Vagina (tissue), 2 donors: Measurements from ENCODE around the gene DDIT3. TPM values are rescaled to one million over a fixed set of nuclear protein-coding genes. Genes with fewer than 3 reads are reported as not detected.

ENCODE experiments used
- DNase-seq, 2 donors: peaks; one replicate each; pipeline ENCODE4 v3.0.0-alpha.2; 2017; ENCODE audit errors: extremely low spot score in 2 of 2
- H3K27ac ChIP-seq: fragments of 200-600 bp; sonication (generic); one replicate; pipeline ENCODE4 v1.5.1; 2019
- H3K27me3 ChIP-seq: fragments of 200-600 bp; sonication (generic); one replicate; pipeline ENCODE4 v1.5.1; 2019
- H3K36me3 ChIP-seq, 2 donors: fragments of 200-600 bp; sonication (generic); one replicate each; pipeline ENCODE4 v1.5.1; 2017 to 2019
- H3K4me1 ChIP-seq: fragments of 200-600 bp; sonication (generic); one replicate; pipeline ENCODE4 v1.5.1; 2019
- H3K4me3 ChIP-seq, 2 donors: fragments of 200-600 bp; sonication (generic); 1 replicate in 1 of 2; 2 replicates in 1 of 2; pipeline ENCODE4 v1.5.1; 2016 to 2019
- H3K9me3 ChIP-seq: fragments of 200-600 bp; sonication (generic); one replicate; pipeline ENCODE4 v1.5.1; 2019
- POLR2A ChIP-seq, 2 donors: fragments of 450-650 bp; IDR thresholded peaks; one replicate each; pipeline ENCODE4 v1.6.1; 2017; ENCODE audit warnings: antibody characterized with exemption in 2 of 2, mild to moderate bottlenecking in 2 of 2, moderate library complexity in 2 of 2
- POLR2AphosphoS5 ChIP-seq, 2 donors: sonication (generic); formaldehyde crosslinking; IDR thresholded peaks; one replicate each; pipeline ENCODE4 v1.9.0; 2017; ENCODE audit warnings: antibody characterized with exemption in 2 of 2, mild to moderate bottlenecking in 2 of 2, low read depth in 1 of 2; ENCODE audit not compliant: insufficient read depth in 1 of 2
- intact Hi-C: fragments of 100-400 bp; cut with DNase I; formaldehyde crosslinking; loops from one replicate; pipeline ENCODE4 v1.15.1; 2023
- microRNA counts, 2 donors: library from miRNA; unstranded; fragments of <30 nt; microRNA quantifications; one replicate each; lab custom pipeline; 2016 to 2017
- microRNA-seq: library from miRNA; unstranded; fragments of <30 nt; microRNA quantifications from one replicate; pipeline ENCODE4, GENCODE V29; 2017; ENCODE audit warnings: borderline number of aligned reads, borderline replicate concordance
- small RNA-seq: library from RNA; depleted of rRNA; stranded (forward); fragments of <200 nt; gene quantifications from one replicate; pipeline ENCODE3, GENCODE V24; 2016
- total RNA-seq: library from RNA; depleted of rRNA; stranded (reverse); fragments of >200 nt; gene quantifications from one replicate; pipeline ENCODE4 v1.2.3, GENCODE V29; 2016
- TF ChIP-seq, protein P1 (sequence below), 3 experiments: fragments of 450-650 bp in 2 of 3; fragments of 200-600 bp in 1 of 3; sonication (generic) in 1 of 3; IDR thresholded peaks; one replicate each; pipeline ENCODE4 v1.5.1; 2017 to 2019; ENCODE audit warnings: antibody characterized with exemption in 3 of 3, mild to moderate bottlenecking in 2 of 3, moderate library complexity in 2 of 3

DDIT3 gene
- total RNA-seq, 1 donor from 2014 or later, result 25.0 TPM

DNA sequence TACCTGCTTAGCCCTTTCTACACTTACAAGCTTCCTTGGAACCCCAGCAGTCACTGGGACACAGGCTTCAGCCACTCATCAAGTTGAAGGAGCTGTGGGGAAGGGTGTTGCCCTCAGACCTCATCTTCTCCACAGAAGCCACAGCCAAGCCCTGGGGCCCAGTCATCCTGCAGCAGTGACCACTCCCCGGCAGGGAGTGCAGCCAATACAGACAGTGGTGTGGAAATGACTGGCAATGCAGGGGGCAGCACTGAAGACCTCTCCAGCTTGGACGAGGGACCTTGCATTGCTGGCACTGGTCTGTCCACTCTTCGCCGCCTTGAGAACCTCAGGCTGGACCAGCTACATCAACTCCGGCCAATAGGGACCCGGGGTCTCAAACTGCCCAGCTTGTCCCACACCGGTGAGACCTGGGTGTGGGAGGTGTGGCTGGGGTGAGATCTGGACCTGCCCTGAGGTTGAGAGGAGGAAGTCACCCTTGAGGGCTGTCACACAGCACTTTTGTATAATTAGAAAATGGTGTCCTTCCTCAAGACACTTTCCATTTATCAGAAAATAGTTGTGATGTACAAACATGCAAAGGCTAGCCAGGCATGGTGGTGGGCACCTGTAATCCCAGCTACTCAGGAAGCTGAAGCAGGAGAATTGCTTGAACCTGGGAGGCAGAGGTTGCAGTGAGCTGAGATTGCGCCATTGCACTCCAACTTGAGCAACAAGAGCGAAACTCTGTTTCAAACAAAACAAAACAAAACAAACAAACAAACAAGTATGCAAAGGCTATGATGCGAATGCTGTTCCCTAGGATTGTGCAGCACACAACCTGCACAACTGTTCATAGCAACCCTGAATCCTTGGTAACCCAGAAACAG, 50.8 kb downstream of the DDIT3 start:
- no peaks in the 10 kb centered on the region for H3K36me3 ChIP-seq
- TF ChIP-seq POLR2AphosphoS5 (IDR thresholded peaks at IDR 0.05; ENCODE audit: insufficient read depth in 1 of 2, low read depth in 1 of 2) (no peak), POLR2A (IDR thresholded peaks at IDR 0.05) (no peak)
- TF ChIP-seq, protein P1, sequence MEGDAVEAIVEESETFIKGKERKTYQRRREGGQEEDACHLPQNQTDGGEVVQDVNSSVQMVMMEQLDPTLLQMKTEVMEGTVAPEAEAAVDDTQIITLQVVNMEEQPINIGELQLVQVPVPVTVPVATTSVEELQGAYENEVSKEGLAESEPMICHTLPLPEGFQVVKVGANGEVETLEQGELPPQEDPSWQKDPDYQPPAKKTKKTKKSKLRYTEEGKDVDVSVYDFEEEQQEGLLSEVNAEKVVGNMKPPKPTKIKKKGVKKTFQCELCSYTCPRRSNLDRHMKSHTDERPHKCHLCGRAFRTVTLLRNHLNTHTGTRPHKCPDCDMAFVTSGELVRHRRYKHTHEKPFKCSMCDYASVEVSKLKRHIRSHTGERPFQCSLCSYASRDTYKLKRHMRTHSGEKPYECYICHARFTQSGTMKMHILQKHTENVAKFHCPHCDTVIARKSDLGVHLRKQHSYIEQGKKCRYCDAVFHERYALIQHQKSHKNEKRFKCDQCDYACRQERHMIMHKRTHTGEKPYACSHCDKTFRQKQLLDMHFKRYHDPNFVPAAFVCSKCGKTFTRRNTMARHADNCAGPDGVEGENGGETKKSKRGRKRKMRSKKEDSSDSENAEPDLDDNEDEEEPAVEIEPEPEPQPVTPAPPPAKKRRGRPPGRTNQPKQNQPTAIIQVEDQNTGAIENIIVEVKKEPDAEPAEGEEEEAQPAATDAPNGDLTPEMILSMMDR (IDR thresholded peaks at IDR 0.05), result no peak
- intact Hi-C loops, result no loop called here
- H3K4me3 ChIP-seq, result no peak overlapping the region
- no peaks in the 10 kb centered on the region for H3K4me1 ChIP-seq
- no peak overlapping the region for H3K27ac ChIP-seq
- no peaks in the 10 kb centered on the region for H3K9me3 ChIP-seq
- H3K27me3 ChIP-seq, result peaks cover 1% of the 10 kb centered on the region
- DNase-seq, result no peak

DNA sequence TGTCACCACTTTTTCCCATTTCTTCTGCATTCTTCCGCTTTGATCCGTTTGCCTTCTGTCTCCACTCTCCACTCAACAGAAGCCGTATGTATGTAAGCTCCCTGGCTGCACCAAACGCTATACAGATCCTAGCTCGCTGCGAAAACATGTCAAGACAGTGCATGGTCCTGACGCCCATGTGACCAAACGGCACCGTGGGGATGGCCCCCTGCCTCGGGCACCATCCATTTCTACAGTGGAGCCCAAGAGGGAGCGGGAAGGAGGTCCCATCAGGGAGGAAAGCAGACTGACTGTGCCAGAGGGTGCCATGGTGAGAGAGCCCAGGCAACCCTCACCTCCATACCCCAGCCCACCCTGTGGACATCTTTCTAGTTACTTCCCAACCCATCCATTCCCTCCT, 52.4 kb downstream of the DDIT3 start:
- Histone ChIP-seq H3K27me3 (no peaks in the 10 kb centered on the region), H3K27ac (no peak overlapping the region), H3K4me1 (peaks cover 2% of the 10 kb centered on the region), H3K4me3 (no peak overlapping the region), H3K9me3 (no peaks in the 10 kb centered on the region), H3K36me3 (no peaks in the 10 kb centered on the region)
- no peak for DNase-seq
- intact Hi-C loops, result no loop called here
- TF ChIP-seq, protein P1 (IDR thresholded peaks at IDR 0.05), result no peak
- TF ChIP-seq POLR2AphosphoS5 (IDR thresholded peaks at IDR 0.05; ENCODE audit: insufficient read depth in 1 of 2, low read depth in 1 of 2) (no peak), POLR2A (IDR thresholded peaks at IDR 0.05) (no peak)

DNA sequence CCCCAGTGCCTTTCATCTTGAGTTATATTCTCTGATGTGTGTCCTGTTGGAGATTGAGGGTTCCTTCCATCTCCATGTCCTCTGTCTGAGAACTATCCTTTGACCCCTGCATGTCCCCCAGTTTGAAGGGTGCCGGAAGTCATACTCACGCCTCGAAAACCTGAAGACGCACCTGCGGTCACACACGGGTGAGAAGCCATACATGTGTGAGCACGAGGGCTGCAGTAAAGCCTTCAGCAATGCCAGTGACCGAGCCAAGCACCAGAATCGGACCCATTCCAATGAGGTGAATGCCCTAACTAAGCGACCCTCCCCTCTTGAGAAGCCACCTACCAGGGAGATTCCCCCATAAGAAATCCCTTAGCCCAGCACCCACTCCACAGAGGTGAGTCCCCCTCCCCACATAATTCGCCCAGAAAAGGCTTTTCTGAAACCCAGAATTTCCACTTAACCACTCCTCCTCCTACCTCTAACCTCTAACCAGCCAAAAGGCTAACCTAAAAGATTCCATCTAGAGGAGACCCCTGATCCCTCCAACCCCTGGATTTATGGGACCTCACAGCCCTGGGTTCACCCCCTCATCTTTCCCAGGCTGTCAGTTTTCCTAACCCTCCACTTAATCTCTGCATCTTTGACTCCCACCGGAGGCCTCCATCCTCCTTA, 53.0 kb downstream of the DDIT3 start:
- Histone ChIP-seq H3K27me3 (no peaks in the 10 kb centered on the region), H3K27ac (no peak overlapping the region)
- intact Hi-C loops, result no loop called here

More for the DNA sequence above, 53.0 kb downstream of the DDIT3 start:
- Histone ChIP-seq H3K4me1 (peaks cover 7% of the 10 kb centered on the region), H3K4me3 (no peak overlapping the region), H3K9me3 (no peaks in the 10 kb centered on the region), H3K36me3 (no peaks in the 10 kb centered on the region)
- TF ChIP-seq POLR2AphosphoS5 (IDR thresholded peaks at IDR 0.05; ENCODE audit: insufficient read depth in 1 of 2, low read depth in 1 of 2), result no peak
- no peak for TF ChIP-seq POLR2A (IDR thresholded peaks at IDR 0.05)
- TF ChIP-seq, protein P1 (IDR thresholded peaks at IDR 0.05), result no peak
- DNase-seq, result no peak

MicroRNA genes within 50 kb of the gene (microRNA counts, 767-probe panel; counts per million panel counts)
- 238 to 261 counts per million in 2 donors for microRNA hsa-miR-616-3p (lab: Ali Mortazavi, UCI)

Small RNAs within 50 kb of the gene (microRNA-seq; reads per million reads assigned to microRNA genes)
- gene MIR616 (not detected), gene MIR6758 (not detected)

Small RNAs within 50 kb of the gene (small RNA-seq; reads per million reads assigned to genes)
- not detected for gene MIR616

Other genes starting within 250 kb of the DDIT3 start
- gene R3HDM2, start 89.5 kb downstream of the DDIT3 start, total RNA-seq, result 44.2 TPM
- not detected for gene INHBC, start 85.7 kb downstream of the DDIT3 start, total RNA-seq
- gene INHBE, start 65.2 kb downstream of the DDIT3 start, total RNA-seq, result not detected
- gene GLI1, start 60.7 kb downstream of the DDIT3 start, total RNA-seq, result 0.25 TPM
- 28.7 TPM for gene ARHGAP9, start 40.6 kb downstream of the DDIT3 start, total RNA-seq
- 71.2 TPM for gene MARS1, start 32.4 kb downstream of the DDIT3 start, total RNA-seq
- 26.8 TPM for gene MBD6, start 2.3 kb upstream of the DDIT3 start, total RNA-seq
- gene DCTN2, start 26.7 kb upstream of the DDIT3 start, total RNA-seq, result 131 TPM
- gene KIF5A, start 29.5 kb upstream of the DDIT3 start, total RNA-seq, result 4.4 TPM
- gene PIP4K2C, start 70.7 kb upstream of the DDIT3 start, total RNA-seq, result 16.7 TPM
- 22.1 TPM for gene DTX3, start 84.3 kb upstream of the DDIT3 start, total RNA-seq
- 28.7 TPM for gene ARHGEF25, start 90.9 kb upstream of the DDIT3 start, total RNA-seq
- gene B4GALNT1, start 112.7 kb upstream of the DDIT3 start, total RNA-seq, result 7.6 TPM
- gene OS9, start 173.6 kb upstream of the DDIT3 start, total RNA-seq, result 105 TPM
- gene AGAP2, start 218.2 kb upstream of the DDIT3 start, total RNA-seq, result 1.5 TPM
- 67.0 TPM for gene TSPAN31, start 224.5 kb upstream of the DDIT3 start, total RNA-seq
- 102 TPM for gene CDK4, start 231.8 kb upstream of the DDIT3 start, total RNA-seq
- gene MARCHF9, start 234.6 kb upstream of the DDIT3 start, total RNA-seq, result 8.3 TPM
- 1.7 TPM for gene CYP27B1, start 246.6 kb upstream of the DDIT3 start, total RNA-seq